Measurements from ENCODE around the gene WDR70.
"Not testable (repeated sequence)": the region's sequence is repeated elsewhere in the genome, so short reads cannot be mapped to it uniquely, and the experiment has no call there.

Gene WDR70

GRCh38 chr5:37575541-37576489 lies 196.7 kb downstream of the WDR70 start:
- no peak for DNase-seq

GRCh38 chr5:37576552-37576951 lies 197.4 kb downstream of the WDR70 start:
- DNase-seq = no peak

- DNase-seq = no peak
Measured at GRCh38 chr5:37578176-37578575, 199.1 kb downstream of the WDR70 start.

GRCh38 chr5:37580106-37580505 lies 201.0 kb downstream of the WDR70 start:
- DNase-seq = no peak

GRCh38 chr5:37582202-37582601 lies 203.1 kb downstream of the WDR70 start:
- DNase-seq = no peak

GRCh38 chr5:37593292-37593691 lies 214.2 kb downstream of the WDR70 start:
- not testable (repeated sequence) for DNase-seq

GRCh38 chr5:37594864-37595263 lies 215.7 kb downstream of the WDR70 start:
- DNase-seq = not testable (repeated sequence)

GRCh38 chr5:37598733-37599132 lies 219.6 kb downstream of the WDR70 start:
- no peak for DNase-seq

- no peak for DNase-seq
Measured at GRCh38 chr5:37601163-37601562, 222.0 kb downstream of the WDR70 start.

- DNase-seq = no peak
Measured at GRCh38 chr5:37603072-37603471, 224.0 kb downstream of the WDR70 start.

GRCh38 chr5:37604290-37604689 lies 225.2 kb downstream of the WDR70 start:
- DNase-seq = no peak

- no peak for DNase-seq
Measured at GRCh38 chr5:37606148-37606547, 227.0 kb downstream of the WDR70 start.

- no peak for DNase-seq
Measured at GRCh38 chr5:37606632-37607248, 227.6 kb downstream of the WDR70 start.

- DNase-seq = no peak
Measured at GRCh38 chr5:37615184-37615583, 236.1 kb downstream of the WDR70 start.

GRCh38 chr5:37619353-37619752 lies 240.2 kb downstream of the WDR70 start:
- no peak for DNase-seq

GRCh38 chr5:37622354-37622753 lies 243.2 kb downstream of the WDR70 start:
- DNase-seq = not testable (repeated sequence)

GRCh38 chr5:37626266-37626665 lies 247.1 kb downstream of the WDR70 start:
- no peak for DNase-seq

- DNase-seq = no peak
Measured at GRCh38 chr5:37628876-37629275, 249.8 kb downstream of the WDR70 start.

GRCh38 chr5:37631939-37632338 lies 252.8 kb downstream of the WDR70 start:
- DNase-seq = no peak

- no peak for DNase-seq
Measured at GRCh38 chr5:37637165-37637845, 258.2 kb downstream of the WDR70 start.

- no peak for DNase-seq
Measured at GRCh38 chr5:37638897-37639296, 259.8 kb downstream of the WDR70 start.

GRCh38 chr5:37640088-37640487 lies 261.0 kb downstream of the WDR70 start:
- DNase-seq = no peak

- DNase-seq = no peak
Measured at GRCh38 chr5:37641933-37642332, 262.8 kb downstream of the WDR70 start.

- DNase-seq = no peak
Measured at GRCh38 chr5:37645707-37646106, 266.6 kb downstream of the WDR70 start.

Measured in DMS79 (cell line).